Stimulated activated CD8-positive, alpha-beta memory T cell treated with anti-CD3 and anti-CD28 coated beads, Interleukin-2, amount 100 ng/mL, for 48 hours (primary cell): ENCODE results near the gene MSI2.

Source experiments
- DNase-seq, 2 donors: peaks; one replicate each; pipeline ENCODE4 v3.0.0-alpha.2; 2020; ENCODE audit warnings: low read depth in 2 of 2

MSI2 gene

DNA sequence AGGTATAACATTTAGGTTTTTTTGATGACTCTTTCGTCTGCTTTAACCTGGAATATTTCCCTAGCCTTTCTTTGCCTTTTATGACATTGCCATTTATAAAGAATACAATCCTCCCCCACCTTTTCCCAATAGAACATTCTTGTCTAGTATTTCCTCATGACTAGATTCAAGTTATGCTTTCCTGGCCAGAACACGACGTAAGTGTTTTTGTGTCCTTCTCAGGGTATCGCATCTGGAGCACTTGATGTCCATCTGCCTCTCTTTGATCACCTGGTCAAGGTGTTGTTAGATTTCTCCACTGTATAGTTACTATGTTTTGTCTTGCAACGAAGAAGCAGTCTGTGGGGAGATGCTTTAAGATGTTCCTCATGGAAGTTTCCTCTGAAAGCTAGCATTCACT lies 87.4 kb downstream of the MSI2 start:
- no peak for DNase-seq

DNA sequence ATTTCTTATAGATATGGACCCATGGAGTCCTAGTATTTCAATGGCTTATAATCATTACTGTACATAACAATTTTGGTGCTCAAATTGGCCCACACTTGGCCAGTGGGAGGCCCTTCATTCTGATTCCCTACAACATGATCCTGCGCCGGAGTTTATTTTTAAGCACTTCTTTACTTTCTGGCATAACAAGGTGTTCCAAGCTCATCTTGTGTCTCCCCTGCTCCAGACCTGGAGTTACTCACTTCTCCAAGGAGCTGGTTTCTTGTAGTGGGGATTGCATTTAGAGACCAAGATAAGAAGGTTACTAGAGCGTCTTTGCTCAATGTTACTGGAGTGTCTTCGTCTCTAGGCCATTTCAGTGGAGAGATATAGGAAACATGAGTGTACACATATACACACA lies 87.9 kb downstream of the MSI2 start:
- DNase-seq: no peak

DNA sequence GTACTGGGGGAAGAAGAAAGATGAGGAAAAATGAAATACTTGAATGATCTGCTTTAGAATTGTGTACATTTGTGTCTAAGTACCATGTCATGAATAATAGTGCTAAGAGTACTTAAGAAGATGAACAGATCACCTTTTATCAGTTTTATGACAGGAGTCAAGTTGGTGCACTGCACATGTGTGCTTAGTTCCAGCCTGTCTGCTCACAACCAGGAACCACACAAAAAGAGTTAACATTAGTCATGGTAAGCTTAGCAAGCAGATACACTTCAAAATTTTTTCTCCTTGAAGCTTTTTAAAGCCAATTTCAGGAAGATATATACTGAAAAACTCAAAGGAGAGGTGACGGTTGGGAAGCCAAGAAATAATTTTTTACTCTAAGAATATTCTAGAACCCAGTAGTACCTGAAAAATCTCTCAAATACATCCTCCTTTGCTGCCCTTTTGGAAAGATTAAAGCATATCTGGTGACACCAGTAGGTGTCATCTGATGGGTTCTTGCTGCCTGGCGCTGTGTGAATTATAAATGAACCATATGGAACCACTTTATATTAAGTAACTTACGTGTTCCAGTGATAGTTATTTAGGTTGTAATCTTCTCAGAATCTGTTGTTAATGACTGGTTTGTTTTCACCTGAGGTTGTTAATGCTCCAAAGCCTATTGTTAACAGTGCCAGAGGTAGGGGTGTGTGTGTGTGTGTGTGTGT lies 93.4 kb downstream of the MSI2 start:
- DNase-seq: no peak

DNA sequence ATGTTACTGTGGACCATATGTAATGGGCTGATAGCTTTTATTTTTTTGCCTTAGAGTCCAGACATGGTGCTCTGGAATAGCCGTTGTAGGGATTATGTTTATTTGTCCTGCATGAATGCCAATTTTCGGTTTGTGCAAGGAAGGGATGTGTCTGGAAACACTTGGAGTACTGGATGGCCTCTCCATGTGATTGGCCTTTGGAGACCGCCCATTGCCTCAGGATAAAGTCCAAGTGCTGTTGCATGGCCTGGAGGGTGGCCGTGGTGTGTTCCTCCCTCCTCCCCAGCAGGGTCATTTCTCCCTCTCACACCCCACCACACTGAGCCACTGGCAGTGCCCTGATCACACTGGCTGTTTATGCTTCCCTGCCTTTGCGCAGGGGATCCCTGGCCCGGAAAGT lies 93.9 kb downstream of the MSI2 start:
- DNase-seq: no peak

DNA sequence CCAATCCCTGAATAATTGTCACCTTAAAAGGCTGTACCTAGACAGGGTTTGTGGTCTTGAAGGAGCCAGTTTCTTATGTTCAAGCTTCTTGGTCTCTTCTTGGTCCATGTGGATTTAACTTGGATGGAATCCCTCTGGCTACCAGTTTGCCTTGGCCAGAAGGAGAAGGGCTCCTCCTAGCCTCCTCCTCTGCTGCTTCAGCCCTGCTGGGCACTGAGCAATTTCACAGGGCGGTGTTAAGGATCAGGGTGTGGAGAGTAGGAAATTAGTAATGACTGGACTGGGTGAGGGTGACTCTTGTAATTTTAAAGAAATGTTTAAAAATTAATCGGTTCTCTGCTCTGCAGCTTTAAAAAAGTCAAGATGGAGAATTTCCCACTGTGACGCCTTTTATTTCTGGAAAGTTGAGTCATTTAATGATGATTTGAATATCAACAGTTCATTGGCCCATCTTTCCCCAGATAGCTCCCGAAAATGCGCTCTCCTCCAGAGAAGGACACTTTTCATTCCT lies 96.4 kb downstream of the MSI2 start:
- DNase-seq: no peak

DNA sequence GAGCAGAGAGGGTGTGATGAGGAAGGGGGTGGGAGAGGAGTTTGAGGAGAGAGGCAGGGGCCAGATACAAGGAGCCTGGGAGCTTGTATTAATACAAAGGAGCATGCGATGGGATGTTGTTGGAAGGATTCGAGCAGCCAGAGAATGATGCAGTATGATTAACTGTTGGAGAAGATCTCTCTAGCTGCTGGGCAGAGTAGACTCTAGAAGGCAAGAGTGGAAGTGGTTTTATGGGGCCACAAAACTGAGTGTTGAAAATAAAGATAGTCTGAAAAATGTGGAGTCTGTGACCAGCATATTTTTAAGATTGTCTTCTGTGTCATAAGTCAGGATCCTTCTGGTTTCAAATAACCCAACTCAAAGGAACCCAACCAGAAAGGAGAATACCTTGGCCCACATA lies 98.3 kb downstream of the MSI2 start:
- DNase-seq: no peak

DNA sequence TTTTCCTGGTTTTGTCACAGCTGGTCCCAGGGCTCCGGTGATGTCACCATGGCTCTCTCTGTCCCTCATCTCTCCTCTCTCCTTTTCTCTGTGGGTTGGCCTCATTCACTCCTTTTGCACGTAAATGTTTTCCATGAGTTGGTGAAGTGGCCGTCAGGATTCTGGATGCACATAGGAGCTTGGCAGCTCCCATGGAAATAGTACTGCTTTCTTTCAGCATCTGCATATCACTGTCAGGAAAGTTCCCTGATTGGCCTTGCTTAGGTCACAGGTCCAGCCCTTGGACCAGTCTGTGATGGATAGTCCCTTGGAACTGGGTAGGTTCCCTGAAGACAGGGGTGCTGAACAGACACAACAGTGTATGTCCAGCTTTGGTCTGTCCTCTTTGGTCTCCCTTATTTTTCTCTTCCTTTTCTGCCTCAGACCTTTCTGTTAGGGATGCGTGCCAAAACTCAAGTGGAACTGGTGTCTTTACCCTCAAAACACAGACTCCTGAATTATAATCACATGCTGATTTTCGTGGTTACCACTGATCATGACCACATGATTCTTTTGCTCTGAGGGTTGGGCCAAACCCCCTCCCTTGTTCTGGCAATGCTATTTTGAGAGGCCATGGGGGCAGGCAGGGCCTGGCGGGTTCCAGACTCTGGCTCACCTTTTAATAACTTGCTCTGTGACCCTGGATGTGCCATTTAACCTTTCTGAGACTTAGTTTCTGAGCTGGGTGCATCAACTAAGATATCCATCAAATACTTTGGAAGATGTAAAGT lies 99.0 kb downstream of the MSI2 start:
- DNase-seq: no peak

DNA sequence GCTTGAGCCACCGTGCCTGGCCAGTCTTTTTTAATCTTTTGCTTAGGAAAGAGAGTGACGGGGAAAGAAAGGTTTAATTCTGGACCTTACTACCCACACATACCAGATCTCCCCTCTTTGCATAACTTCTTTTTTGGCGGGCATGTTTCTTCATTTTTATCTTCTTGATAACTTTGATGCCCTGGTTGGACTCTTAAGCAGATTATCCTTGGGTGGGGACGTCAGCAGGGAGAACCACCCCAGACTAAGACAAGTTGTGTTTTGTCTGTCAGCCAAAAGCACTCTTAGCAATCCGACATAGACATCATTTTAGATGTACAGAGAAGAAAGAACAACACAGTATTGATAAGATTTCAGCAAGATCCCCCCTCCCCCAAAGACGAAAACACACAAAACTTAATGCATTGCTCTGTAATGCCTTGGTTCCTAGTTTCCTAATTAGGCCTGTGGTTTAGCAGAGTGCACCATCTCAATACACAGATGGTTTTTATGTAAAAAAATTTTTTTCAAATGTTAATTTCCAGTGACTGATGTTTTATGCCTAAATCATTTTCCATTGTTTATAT lies 99.9 kb downstream of the MSI2 start:
- no peak for DNase-seq

DNA sequence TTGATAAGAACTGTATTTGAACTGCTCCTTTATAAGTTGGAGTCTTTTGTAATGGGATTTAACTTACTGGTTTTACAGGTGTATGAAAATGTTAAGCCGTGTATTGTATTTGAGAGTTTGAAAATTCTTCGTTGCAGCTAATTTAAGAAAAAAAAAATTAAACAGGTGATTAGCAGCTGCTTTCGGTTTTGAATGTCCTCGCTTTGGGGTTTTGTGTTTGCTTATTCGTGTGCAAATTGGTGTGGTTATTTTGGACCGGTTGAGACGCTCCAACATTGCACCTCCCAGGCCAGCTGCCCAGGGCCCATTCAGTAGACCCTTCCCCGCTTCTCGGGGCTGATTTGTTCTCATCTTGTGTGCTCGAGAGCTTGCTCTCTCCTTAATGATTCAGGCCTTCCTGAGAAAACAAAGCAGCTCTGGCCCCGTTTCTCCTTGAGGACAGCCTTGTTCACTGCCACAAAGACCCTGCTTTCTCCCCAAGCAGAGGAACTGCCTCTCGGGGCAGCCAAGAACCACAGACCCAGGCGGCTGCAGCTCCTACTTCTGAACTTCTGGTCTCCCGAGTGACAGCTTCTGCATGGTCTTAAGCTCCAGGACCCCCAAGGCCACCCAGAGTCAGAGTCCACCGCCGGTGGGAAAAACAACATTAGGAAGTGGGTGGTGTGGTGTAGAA lies 100.5 kb downstream of the MSI2 start:
- DNase-seq: no peak

DNA sequence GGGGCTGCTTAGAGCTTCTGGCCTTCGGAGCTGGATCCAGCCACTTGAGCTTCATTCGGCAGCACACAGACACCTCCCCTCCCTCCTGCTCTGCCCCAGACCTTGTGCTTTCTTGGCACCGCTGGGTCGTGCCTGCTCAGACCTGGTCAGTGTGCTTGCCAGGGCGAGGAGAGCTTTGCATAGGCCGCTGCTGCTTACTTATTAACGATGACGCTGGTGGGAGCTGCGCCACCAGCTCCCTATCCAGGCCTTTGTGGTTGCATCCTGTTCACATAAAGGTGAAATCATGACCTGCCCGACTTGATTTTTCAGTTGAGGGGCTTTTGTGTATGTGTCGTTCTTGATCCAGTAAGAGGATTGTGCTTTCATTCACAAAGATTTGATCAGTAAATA lies 101.1 kb downstream of the MSI2 start:
- no peak for DNase-seq

DNA sequence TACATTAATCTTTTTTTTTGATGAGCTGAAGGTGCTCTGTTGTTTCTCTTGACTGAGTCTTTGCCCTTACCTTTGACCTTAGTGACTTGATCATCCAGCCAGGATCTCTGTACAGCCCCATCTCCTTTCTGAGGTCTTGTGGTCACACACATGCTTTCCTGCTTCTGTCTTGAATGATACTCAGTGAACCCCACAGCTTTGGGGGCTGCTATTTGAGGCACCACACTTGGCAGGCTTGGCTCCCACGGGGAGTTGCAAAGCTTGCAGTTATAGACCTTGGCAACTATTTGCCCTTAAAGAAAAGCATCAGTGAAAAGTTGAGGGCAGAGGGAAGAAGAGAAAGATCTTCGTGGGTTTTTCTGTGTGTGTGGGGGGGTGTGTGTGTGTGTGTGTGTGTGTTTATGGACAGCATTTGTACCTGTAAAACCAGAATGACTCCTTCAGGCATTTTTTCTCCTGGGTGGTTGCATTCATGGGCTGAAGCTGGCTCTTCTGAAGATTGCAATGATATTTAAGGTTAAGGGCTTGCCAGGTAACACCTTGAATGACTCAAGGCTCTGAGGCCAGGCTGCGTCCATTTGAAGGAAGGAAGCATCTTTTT lies 101.6 kb downstream of the MSI2 start:
- DNase-seq: no peak

DNA sequence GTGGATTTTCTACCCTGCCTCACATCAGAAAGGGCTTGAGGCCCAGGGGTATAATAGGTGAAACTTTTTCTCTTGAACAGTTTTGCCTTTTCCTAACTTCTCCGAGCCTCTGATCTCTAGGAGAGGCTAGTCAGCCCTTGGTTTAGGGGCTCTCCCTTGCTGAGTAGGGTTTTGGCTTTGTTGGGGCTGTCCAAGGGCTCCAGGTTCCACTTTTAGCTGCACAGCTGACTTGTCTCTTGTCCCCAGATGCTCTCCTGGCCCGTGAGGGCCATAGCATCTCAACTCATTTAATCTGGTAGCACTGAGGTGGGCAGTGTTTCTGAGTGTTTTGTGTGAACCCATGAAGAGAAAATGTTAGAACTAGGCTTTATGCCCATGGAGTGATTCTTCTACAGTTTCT lies 103.9 kb downstream of the MSI2 start:
- DNase-seq: no peak

DNA sequence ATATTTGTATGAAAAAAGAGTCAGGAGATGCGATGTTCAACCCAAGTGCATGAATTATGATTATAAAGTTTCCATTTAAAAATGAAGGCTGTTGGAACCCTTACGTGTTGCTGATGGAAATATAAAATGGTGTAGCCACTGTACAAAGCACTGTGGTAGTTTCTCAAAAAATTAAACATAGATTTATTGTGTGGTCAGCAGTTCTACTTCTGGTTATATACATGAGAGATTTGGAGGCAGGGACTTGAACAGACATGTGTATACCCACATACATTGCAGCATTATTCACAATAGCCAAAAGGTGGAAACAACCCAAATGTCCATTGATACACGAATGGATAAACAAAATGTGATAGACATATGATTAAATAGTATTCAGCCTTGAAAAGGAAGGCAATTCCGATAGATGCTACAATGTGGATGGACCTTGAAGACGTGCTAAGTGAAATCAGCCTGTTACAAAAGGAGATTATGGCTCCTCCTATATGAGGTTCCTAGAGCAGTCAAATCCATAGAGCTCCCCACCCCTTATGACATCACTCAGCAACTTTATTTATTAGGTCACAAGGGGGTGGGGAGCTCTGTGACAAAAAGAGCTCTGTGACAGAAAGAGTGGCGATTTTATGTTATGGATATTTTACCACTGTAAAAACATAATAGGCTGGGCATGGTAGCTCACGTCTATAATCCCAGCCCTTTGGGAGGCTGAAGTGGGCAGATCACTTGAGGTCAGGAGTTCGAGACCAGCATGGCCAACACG lies 106.7 kb downstream of the MSI2 start:
- DNase-seq: no peak

DNA sequence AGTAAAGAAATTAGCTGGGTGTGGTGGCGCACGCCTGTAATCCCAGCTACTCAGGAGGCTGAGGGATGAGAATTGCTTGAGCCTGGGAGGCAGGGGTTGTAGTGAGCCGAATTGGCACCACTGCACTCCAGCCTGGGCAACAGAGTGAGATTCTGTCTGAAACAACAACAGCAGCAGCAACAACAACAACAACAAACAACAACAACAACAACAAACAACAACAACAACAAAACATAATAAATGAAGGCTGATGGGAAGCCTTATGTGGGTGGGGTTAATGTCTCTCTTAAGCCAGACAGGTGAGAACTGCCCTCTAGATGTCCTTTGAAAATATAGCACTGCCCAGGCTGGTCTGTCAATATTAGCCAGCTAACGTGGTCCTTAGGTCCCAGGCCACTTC lies 107.3 kb downstream of the MSI2 start:
- DNase-seq: no peak

DNA sequence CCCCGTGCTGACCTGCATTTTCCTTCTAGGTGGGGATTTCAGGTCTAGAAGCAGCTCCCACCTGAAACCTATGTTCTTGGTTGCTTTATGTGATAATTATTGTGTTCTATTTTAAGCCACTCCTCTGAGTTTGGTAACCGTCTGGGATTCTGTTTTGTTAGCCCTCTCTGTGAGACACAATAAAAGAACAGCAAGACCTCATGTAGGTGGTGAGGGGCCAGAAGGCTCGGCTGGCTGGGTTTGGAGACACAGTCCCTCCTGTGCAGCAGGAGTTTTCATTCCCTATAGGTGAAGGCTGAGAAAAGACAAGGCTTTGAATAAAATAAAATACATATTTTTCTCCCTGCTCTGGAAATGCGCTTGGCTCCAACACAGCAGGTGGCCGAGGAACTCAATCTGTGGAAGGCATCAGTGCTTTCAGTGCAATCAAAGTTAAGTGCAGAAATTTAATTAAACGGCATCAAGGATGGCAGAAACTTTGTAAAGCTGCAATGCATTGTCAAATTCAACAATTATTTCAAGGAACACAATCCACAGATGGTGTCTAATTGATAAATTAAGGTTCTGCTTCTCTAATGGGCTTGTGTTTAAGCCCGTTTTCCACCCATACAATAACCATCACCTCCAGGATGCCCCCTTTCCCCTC lies 107.8 kb downstream of the MSI2 start:
- no peak for DNase-seq

DNA sequence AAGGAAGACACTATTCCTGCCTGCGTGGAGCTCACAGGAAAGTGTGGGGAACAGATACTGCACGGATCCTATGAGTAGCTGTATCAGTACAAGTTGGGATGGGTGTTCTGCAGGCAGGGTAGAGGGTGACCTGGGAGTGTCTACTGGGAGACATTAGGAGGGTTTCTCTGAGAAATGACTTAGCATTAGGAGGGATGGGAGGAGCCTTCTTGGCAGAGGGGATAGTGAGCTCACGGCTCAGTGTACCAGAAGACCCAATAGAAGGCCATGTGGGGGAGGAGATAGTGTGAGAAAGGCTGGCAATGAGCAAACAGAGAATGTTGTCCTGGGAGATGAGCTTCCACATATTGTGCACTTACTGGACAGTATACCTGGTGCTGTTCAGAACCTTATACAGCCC lies 109.1 kb downstream of the MSI2 start:
- DNase-seq: no peak

DNA sequence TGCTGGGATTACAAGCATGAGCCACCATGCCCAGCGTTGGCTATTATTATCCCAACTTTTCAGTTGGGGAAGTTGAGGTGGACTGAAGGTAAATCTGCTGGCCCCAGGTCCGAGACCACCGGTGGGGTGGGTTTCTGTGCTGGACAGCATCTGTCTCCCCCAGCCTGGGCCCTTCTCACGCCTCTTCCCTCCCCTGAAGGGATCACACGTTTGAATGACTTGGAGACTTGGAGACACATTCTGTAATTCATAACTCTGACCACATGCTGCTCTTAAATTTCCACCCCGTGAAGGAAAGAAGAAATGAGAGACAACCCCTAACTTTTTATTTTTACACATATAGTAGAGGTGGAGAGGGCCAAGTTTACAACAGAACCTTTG lies 109.8 kb downstream of the MSI2 start:
- no peak for DNase-seq

DNA sequence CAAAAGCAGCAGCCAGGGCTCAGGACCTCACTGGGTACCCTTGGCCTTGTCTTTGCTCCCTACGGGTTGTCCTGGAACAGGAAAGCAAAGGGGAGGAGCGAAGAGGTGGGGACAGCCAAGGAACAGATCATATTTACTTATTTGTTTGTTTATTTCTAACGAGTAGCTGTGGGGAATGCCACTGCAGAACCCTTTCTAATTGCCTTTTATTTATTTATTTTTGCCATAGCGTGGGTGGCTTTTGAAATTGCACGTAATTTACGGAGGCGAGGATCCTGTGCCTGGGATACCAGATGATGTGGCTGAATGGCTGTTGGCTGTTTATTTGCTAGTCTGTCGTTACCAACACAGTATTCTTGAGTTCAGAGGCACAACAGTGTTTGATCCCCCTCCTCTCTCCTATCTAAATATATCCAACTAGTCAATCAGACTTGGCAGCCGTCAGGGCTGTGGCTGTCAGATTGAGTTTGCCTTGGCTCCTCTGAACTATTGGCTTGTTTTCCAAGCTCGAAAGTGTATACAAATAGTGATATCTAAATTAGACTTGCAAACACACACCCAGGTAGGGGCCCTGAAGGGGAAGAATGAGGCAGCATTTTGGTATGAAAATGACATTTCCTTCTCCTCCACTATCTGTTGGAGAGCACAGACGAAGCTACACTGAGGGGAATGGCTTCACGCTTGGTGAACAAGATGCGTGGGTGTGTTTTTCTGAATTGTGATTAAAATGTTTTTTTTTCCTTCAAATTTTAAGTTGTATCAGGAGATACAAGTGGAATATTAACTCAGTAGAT lies 110.4 kb downstream of the MSI2 start:
- DNase-seq: no peak

DNA sequence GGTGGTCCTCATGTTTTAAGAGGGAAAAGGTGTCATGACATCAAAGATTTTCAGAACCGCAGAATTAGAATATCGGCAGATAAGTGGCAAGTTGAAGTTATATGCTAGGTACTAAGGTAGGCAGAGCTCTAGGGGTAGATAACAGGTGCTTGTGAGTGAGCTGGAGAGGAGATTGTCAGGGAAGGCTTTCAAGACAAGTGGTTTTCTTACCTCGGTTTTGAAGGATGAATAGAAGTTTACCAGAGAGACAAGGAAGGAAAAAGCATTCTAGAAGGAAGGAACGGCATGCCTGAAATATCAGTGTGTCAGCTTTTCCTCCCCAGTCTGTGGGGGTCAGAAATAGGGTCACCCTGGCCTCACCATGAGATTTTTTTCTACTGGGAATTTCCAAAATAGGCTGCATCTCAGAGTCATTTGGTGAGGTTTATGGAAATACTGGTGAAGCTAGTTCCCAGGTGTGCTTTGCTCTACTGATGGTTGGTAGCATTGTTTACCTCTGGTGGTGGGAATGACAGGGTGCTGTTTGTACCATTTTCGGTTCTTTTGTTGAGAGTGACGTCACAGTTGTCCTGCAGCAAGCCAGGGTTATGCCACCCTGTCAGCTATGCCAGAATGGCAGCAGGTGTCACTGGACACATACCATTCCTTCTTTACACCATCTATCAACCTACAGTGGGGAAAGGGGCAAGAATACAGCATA lies 112.5 kb downstream of the MSI2 start:
- DNase-seq: no peak
